Testis (tissue), 5 donors: ENCODE results near the gene FHIP1B. TPM values are rescaled to one million over a fixed set of nuclear protein-coding genes. Genes with fewer than 3 reads are reported as not detected.
"Not testable (repeated sequence)": the region's sequence is repeated elsewhere in the genome, so short reads cannot be mapped to it uniquely, and the experiment has no call there.

Experiments
- DNase-seq: peaks from one replicate; pipeline ENCODE4 v3.0.0-alpha.2; 2019
- H3K27ac ChIP-seq, 2 donors: fragments of 200-600 bp; sonication (generic); one replicate each; pipeline ENCODE4 v1.5.1; 2019
- H3K27me3 ChIP-seq: fragments of 200-600 bp; sonication (generic); one replicate; pipeline ENCODE4 v1.5.1; 2019
- H3K36me3 ChIP-seq: fragments of 200-600 bp; sonication (generic); one replicate; pipeline ENCODE4 v1.5.1; 2017; ENCODE audit warnings: low read depth; ENCODE audit errors: missing control alignments
- H3K4me1 ChIP-seq: fragments of 200-600 bp; sonication (generic); one replicate; pipeline ENCODE4 v1.5.1; 2019
- H3K4me3 ChIP-seq, 2 donors: fragments of 200-600 bp; sonication (generic); one replicate each; pipeline ENCODE4 v1.5.1; 2017 to 2019
- H3K9me3 ChIP-seq: fragments of 200-600 bp; sonication (generic); one replicate; pipeline ENCODE4 v1.5.1; 2017
- CTCF ChIP-seq, 3 experiments: fragments of 450-650 bp in 2 of 3; fragments of 200-600 bp in 1 of 3; sonication (generic) in 1 of 3; IDR thresholded peaks; one replicate each; pipeline ENCODE4 v1.5.1; 2016 to 2019; ENCODE audit warnings: antibody characterized with exemption in 3 of 3, mild to moderate bottlenecking in 2 of 3, moderate library complexity in 1 of 3
- POLR2A ChIP-seq: fragments of 450-650 bp; IDR thresholded peaks from one replicate; pipeline ENCODE4 v1.6.1; 2017; ENCODE audit warnings: antibody characterized with exemption, mild to moderate bottlenecking, moderate library complexity
- WGBS, 2 donors: methylation state at CpG; one replicate each; pipeline ENCODE4 v1.1.5; 2018; 5-methylcytosine and 5-hydroxymethylcytosine counted together
- intact Hi-C: fragments of 100-400 bp; cut with DNase I; formaldehyde crosslinking; loops from one replicate; pipeline ENCODE4 v1.15.1; 2023; ENCODE audit warnings: low total_unique reads
- long read RNA-seq, 2 donors: transcript quantifications; one replicate each; lab custom pipeline, GENCODE V29; 2026
- polyA plus RNA-seq: library from polyadenylated mRNA; stranded (reverse); fragments of 350-450 nt; fragmentation: Illumina TruSeq; extraction: RNeasy Lipid Tissue Mini Kit (QIAGEN cat#74804); gene quantifications from one replicate; pipeline ENCODE4 v1.2.3, GENCODE V29; 2014; ENCODE audit warnings: low read depth, low replicate concordance; ENCODE audit not compliant: insufficient read depth
- total RNA-seq, 2 donors: library from RNA; depleted of rRNA; stranded (reverse); fragments of >200 nt; gene quantifications; one replicate each; pipeline ENCODE4 v1.2.3, GENCODE V29; 2016

Gene FHIP1B
- total RNA-seq (100 to 1,000 TPM; 134 to 156 TPM), polyA plus RNA-seq (98.3 TPM)
- long read RNA-seq, donor 1, transcript FAM160A2-203 (9 exons, 3,327 nt): major isoform, 6 of 19 reads
- long read RNA-seq, donor 1, transcript FAM160A2-202 (12 exons, 3,354 nt): minor isoform, 5 of 19 reads
- long read RNA-seq, donor 1, partial matches to known transcripts: 5 of 19 reads
- long read RNA-seq, donor 1, other reads (novel, unspliced or antisense): 0 of 19 reads
- long read RNA-seq, donor 2, partial matches to known transcripts: 0 of 4 reads
- long read RNA-seq, donor 2, other reads (novel, unspliced or antisense): 0 of 4 reads

- no peaks in the 10 kb centered on the region for H3K27me3 ChIP-seq
- H3K9me3 ChIP-seq: no peaks in the 10 kb centered on the region
- TF ChIP-seq POLR2A (no peak), CTCF (IDR thresholded peaks at IDR 0.05) (peak in 1 of 3 experiments; percentile 15)
- H3K27ac ChIP-seq: peak within 1 kb of the TSS; percentile 76 to 91
- peak within 1 kb of the TSS; percentile 74 to 76 for H3K4me3 ChIP-seq
- no peaks in the 10 kb centered on the region for H3K36me3 ChIP-seq
- intact Hi-C loops: no loop called here
- WGBS, 2 donors: 0% methylated on average over 10 to 62 of the region's 62 CpGs
- peak; percentile 100 for DNase-seq
- no peaks in the 10 kb centered on the region for H3K4me1 ChIP-seq
Observed at GRCh38 chr11:6234387-6235107, at the start of gene FHIP1B. FHIP1B (minus strand) TSS chr11:6234636; CDS start chr11:6224516, 10,120 bp downstream.

DNA sequence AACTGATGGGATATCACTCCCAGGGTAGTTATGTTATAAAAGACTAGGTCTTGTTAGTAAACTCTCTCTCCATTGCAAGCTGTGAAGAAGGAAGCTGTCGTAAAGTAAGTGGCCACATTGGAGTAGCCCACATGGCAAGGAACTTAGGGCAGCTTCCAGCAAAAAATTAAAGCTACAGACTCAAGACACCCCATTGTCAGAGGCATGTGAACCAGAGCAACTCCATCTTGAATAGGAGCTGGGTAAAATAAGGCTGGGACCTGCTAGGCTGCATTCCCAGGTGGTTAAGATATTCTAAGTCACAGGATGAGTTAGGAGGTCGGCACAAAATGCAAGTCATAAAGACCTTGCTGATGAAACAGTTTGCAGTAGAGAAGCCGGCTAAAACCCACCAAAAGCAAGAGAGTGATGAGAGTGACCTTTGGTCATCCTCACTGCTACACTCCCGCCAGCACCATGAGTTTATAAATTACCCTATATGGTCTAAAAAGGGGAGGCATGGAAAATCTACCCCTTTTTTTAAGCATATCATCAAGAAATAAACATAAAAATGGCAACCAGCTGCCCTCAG, 49.1 kb upstream of the FHIP1B start:
- WGBS, 2 donors: 77 to 81% methylated on average over 4 of the region's 4 CpGs
- DNase-seq: no peak
- H3K4me1 ChIP-seq: no peaks in the 10 kb centered on the region
- no peaks in the 10 kb centered on the region for H3K9me3 ChIP-seq
- no peak overlapping the region for H3K4me3 ChIP-seq
- no peaks in the 10 kb centered on the region for H3K27me3 ChIP-seq
- intact Hi-C loops: no loop called here
- TF ChIP-seq CTCF (IDR thresholded peaks at IDR 0.05) (no peak), POLR2A (no peak)
- no peaks in the 10 kb centered on the region for H3K36me3 ChIP-seq
- H3K27ac ChIP-seq: no peak overlapping the region

GRCh38 chr11:6280809-6281208, 46.4 kb upstream of the FHIP1B start:
- DNase-seq, H3K4me3 ChIP-seq, H3K27me3 ChIP-seq, intact Hi-C loops, H3K27ac ChIP-seq, H3K4me1 ChIP-seq, H3K9me3 ChIP-seq, H3K36me3 ChIP-seq: not testable (repeated sequence)
- 55% methylated on average over 7 of the region's 7 CpGs for WGBS, 2 donors

- peaks cover 3% of the 10 kb centered on the region for H3K4me1 ChIP-seq
- 50 to 66% methylated on average over 4 of the region's 4 CpGs for WGBS, 2 donors
- H3K9me3 ChIP-seq: no peaks in the 10 kb centered on the region
- DNase-seq: no peak
- no peaks in the 10 kb centered on the region for H3K27me3 ChIP-seq
- no peak overlapping the region for H3K27ac ChIP-seq
- intact Hi-C loops: no loop called here
- no peak overlapping the region for H3K4me3 ChIP-seq
- H3K36me3 ChIP-seq: no peaks in the 10 kb centered on the region
- TF ChIP-seq CTCF (IDR thresholded peaks at IDR 0.05) (no peak), POLR2A (no peak)
Observed at GRCh38 chr11:6273188-6273587, 38.8 kb upstream of the FHIP1B start.

- H3K4me1 ChIP-seq: peaks cover 3% of the 10 kb centered on the region
- H3K4me3 ChIP-seq: no peak overlapping the region
- H3K27ac ChIP-seq: no peak overlapping the region
- H3K36me3 ChIP-seq: no peaks in the 10 kb centered on the region
- no peaks in the 10 kb centered on the region for H3K27me3 ChIP-seq
- 42 to 62% methylated on average over 2 to 3 of the region's 3 CpGs for WGBS, 2 donors
- TF ChIP-seq CTCF (IDR thresholded peaks at IDR 0.05) (no peak), POLR2A (no peak)
- no peak for DNase-seq
- intact Hi-C loops: no loop called here
- H3K9me3 ChIP-seq: no peaks in the 10 kb centered on the region
Observed at GRCh38 chr11:6271598-6271997, 37.2 kb upstream of the FHIP1B start.
